ENCODE results near the gene CAPSL.

DNA sequence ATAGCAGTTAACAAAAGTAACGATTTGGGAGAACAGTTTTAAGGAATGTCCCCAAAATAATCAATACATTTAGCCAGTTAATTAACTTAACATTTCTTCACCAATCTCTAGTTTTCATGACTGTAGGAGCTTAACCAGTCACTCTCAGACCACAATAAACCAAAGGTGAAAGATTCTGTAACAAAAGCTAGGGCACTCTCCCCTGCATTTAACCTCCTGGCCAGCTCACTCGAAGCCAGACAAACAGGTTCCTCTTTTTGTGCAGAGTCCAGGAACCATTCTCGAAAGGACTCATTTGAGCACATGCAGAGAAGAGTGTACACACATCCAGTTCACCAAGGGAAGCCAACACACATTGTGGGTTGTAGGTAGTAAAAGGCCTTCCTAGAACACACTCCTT is 75.3 kb downstream of the CAPSL start:
- TF ChIP-seq, protein P1, sequence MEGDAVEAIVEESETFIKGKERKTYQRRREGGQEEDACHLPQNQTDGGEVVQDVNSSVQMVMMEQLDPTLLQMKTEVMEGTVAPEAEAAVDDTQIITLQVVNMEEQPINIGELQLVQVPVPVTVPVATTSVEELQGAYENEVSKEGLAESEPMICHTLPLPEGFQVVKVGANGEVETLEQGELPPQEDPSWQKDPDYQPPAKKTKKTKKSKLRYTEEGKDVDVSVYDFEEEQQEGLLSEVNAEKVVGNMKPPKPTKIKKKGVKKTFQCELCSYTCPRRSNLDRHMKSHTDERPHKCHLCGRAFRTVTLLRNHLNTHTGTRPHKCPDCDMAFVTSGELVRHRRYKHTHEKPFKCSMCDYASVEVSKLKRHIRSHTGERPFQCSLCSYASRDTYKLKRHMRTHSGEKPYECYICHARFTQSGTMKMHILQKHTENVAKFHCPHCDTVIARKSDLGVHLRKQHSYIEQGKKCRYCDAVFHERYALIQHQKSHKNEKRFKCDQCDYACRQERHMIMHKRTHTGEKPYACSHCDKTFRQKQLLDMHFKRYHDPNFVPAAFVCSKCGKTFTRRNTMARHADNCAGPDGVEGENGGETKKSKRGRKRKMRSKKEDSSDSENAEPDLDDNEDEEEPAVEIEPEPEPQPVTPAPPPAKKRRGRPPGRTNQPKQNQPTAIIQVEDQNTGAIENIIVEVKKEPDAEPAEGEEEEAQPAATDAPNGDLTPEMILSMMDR (conservative IDR thresholded peaks at IDR 0.05), result no peak
- TF ChIP-seq EZH2 (IDR thresholded peaks at IDR 0.05; ENCODE audit: low read depth), result no peak

All from PC-9 (cell line).